HCT116 (cell line): ENCODE measurements around the gene FAM170B. TPM values are rescaled to one million over a fixed set of nuclear protein-coding genes. Genes with fewer than 3 reads are reported as not detected.

Experiments
- ATAC-seq: fragments of 200-7000 bp; cut with Tn5 transposase; 2 replicates; pipeline ENCODE4 v1.9.1; 2020; ENCODE audit warnings: mild to moderate bottlenecking, moderate library complexity
- BruUV-seq: library from RNA; stranded (reverse); fragments of 400-500 nt; replicated peaks from 2 replicates; lab custom pipeline; 2021; lab: Mats Ljungman, UMichigan
- CTCF ChIA-PET: fragments of 300-600 bp; sonication (Branson Sonifier 250); formaldehyde crosslinking; loops from one replicate; lab custom pipeline; 2021; ENCODE audit warnings: antibody characterized with exemption; lab: Charles Lee
- POLR2A ChIA-PET: fragments of 300-600, 350-600 bp; sonication (Branson Sonifier 250); formaldehyde crosslinking; loops from one replicate; lab custom pipeline; 2021; ENCODE audit warnings: antibody characterized with exemption; lab: Charles Lee
- RAD21 ChIA-PET, 2 experiments: fragments of 300-600 bp; sonication (Branson Sonifier 250); formaldehyde crosslinking; loops; one replicate each; lab custom pipeline; 2023; ENCODE audit warnings: low total read pairs in 2 of 2; ENCODE audit not compliant: uncharacterized antibody in 2 of 2, unreplicated experiment in 2 of 2, low non-redundant PET in 1 of 2; lab: Charles Lee
- DNase-seq: peaks from one replicate; pipeline ENCODE4 v3.0.0-alpha.2; 2010; ENCODE audit warnings: low read depth, low spot score
- H2AFZ ChIP-seq: fragments of 200-600 bp; shearing (Covaris generic), sonication (generic); 2 replicates; pipeline ENCODE4 v1.6.1; 2017; ENCODE audit warnings: low read depth, mixed run types, mixed read lengths, antibody characterized with exemption, low read length; ENCODE audit not compliant: poor library complexity, severe bottlenecking
- H3K27ac ChIP-seq: 2 replicates; pipeline ENCODE4 v1.5.1; 2012; ENCODE audit warnings: low read depth, low read length
- H3K27me3 ChIP-seq: fragments of 200-600 bp; sonication (generic); 2 replicates; pipeline ENCODE4 v1.6.1; 2016; ENCODE audit warnings: mixed run types, low read length, mixed read lengths; ENCODE audit not compliant: insufficient read depth
- H3K36me3 ChIP-seq, 2 experiments: fragments of 200-500 bp in 1 of 2; fragments of 200-600 bp in 1 of 2; sonication (Bioruptor generic) in 1 of 2; sonication (generic) in 1 of 2; 2 replicates each; pipeline versions ENCODE4 v1.5.1 to v1.6.1; 2014 to 2016; ENCODE audit warnings: low read length in 2 of 2, inconsistent platforms in 1 of 2, mixed read lengths in 1 of 2, mixed run types in 1 of 2; ENCODE audit not compliant: insufficient read depth in 2 of 2, control insufficient read depth in 1 of 2
- H3K4me1 ChIP-seq, 2 experiments: fragments of 200-600 bp in 1 of 2; sonication (generic) in 1 of 2; 2 replicates each; pipeline versions ENCODE4 v1.5.1 to v1.6.1; 2012 to 2017; ENCODE audit warnings: low read length in 2 of 2, inconsistent platforms in 1 of 2, mild to moderate bottlenecking in 1 of 2, mixed read lengths in 1 of 2, mixed run types in 1 of 2, moderate library complexity in 1 of 2; ENCODE audit not compliant: insufficient read depth in 2 of 2, control insufficient read depth in 1 of 2
- H3K4me2 ChIP-seq: fragments of 200-600 bp; sonication (generic); 2 replicates; pipeline ENCODE4 v1.6.1; 2017; ENCODE audit warnings: mixed run types, low read length, mixed read lengths
- H3K4me3 ChIP-seq, 2 experiments: fragments of 200-600 bp in 1 of 2; sonication (generic) in 1 of 2; replicated peaks in 1 of 2; 2 replicates each; pipeline ENCODE4 v1.5.1; 2011 to 2016; ENCODE audit warnings: low read length in 2 of 2, control low read depth in 1 of 2, low read depth in 1 of 2, mild to moderate bottlenecking in 1 of 2, mixed read lengths in 1 of 2, mixed run types in 1 of 2
- H3K79me2 ChIP-seq: fragments of 200-600 bp; sonication (generic); 2 replicates; pipeline ENCODE4 v1.6.1; 2017; ENCODE audit warnings: mild to moderate bottlenecking, mixed run types, low read length, moderate library complexity, mixed read lengths; ENCODE audit not compliant: insufficient read depth
- H3K9ac ChIP-seq: fragments of 200-600 bp; sonication (generic); 2 replicates; pipeline ENCODE4 v1.6.1; 2016; ENCODE audit warnings: low read length, mixed read lengths
- H3K9me2 ChIP-seq: fragments of 200-600 bp; sonication (generic), shearing (Covaris generic); 2 replicates; pipeline ENCODE4 v1.6.1; 2017; ENCODE audit warnings: mixed run types, mild to moderate bottlenecking, moderate library complexity; ENCODE audit not compliant: insufficient read depth
- H3K9me3 ChIP-seq, 2 experiments: fragments of 200-500 bp in 1 of 2; fragments of 200-600 bp in 1 of 2; sonication (Bioruptor generic) in 1 of 2; sonication (generic) in 1 of 2; 2 replicates each; pipeline ENCODE4 v1.6.1; 2014 to 2017; ENCODE audit warnings: low read length in 2 of 2, mixed read lengths in 2 of 2, inconsistent platforms in 1 of 2, low read depth in 1 of 2, mild to moderate bottlenecking in 1 of 2, mixed run types in 1 of 2, moderate library complexity in 1 of 2; ENCODE audit not compliant: control insufficient read depth in 1 of 2, insufficient read depth in 1 of 2
- H4K20me1 ChIP-seq: fragments of 200-600 bp; sonication (generic), shearing (Covaris generic); 2 replicates; pipeline ENCODE4 v1.6.1; 2017; ENCODE audit warnings: mixed run types, mild to moderate bottlenecking, moderate library complexity; ENCODE audit not compliant: insufficient read depth
- ATF3 ChIP-seq: IDR thresholded peaks from 2 replicates; pipeline ENCODE4 v1.6.1; 2012
- CEBPB ChIP-seq: IDR thresholded peaks from 2 replicates; pipeline ENCODE4 v1.6.1; 2012; ENCODE audit warnings: low read depth
- CTCF ChIP-seq, 3 experiments: fragments of 200-600 bp in 1 of 3; sonication (generic) in 1 of 3; IDR thresholded peaks in 2 of 3; conservative IDR thresholded peaks in 1 of 3; 2 replicates each; pipeline ENCODE4 v1.5.1; 2012 to 2017; ENCODE audit warnings: low read depth in 2 of 3, low read length in 2 of 3, antibody characterized with exemption in 1 of 3, borderline replicate concordance in 1 of 3, control low read depth in 1 of 3, mild to moderate bottlenecking in 1 of 3, mixed read lengths in 1 of 3, mixed run types in 1 of 3, moderate library complexity in 1 of 3; ENCODE audit not compliant: insufficient read depth in 1 of 3
- EGR1 ChIP-seq: IDR thresholded peaks from 2 replicates; pipeline ENCODE4 v1.6.1; 2012; ENCODE audit warnings: low read depth
- JUND ChIP-seq: IDR thresholded peaks from 2 replicates; pipeline ENCODE4 v1.6.1; 2012
- POLR2A ChIP-seq: IDR thresholded peaks from 2 replicates; pipeline ENCODE4 v1.7.0; 2011; ENCODE audit warnings: borderline replicate concordance; ENCODE audit not compliant: insufficient read depth, insufficient read length; ENCODE audit errors: extremely low read depth
- REST ChIP-seq: IDR thresholded peaks from 2 replicates; pipeline ENCODE4 v1.6.1; 2012; ENCODE audit warnings: low read depth
- SIN3A ChIP-seq: IDR thresholded peaks from 2 replicates; pipeline ENCODE4 v1.6.1; 2012; ENCODE audit warnings: low read depth
- SP1 ChIP-seq: IDR thresholded peaks from 2 replicates; pipeline ENCODE4 v1.6.1; 2012; ENCODE audit warnings: low read depth
- SRF ChIP-seq: IDR thresholded peaks from 2 replicates; pipeline ENCODE4 v1.6.1; 2012; ENCODE audit warnings: low read depth
- TCF7L2 ChIP-seq: IDR thresholded peaks from 2 replicates; pipeline ENCODE4 v1.7.0; 2011; ENCODE audit warnings: borderline replicate concordance, inconsistent platforms; ENCODE audit not compliant: insufficient read depth, insufficient read length; ENCODE audit errors: extremely low read depth
- ZNF274 ChIP-seq: fragments of 200-500 bp; sonication (Bioruptor generic); IDR thresholded peaks from 2 replicates; pipeline ENCODE4 v1.6.1; 2014; ENCODE audit warnings: mild to moderate bottlenecking, low read depth, low read length, inconsistent platforms
- intact Hi-C: fragments of 100-400 bp; cut with micrococcal nuclease; formaldehyde crosslinking; loops from 2 replicates; pipeline ENCODE4 v1.10.0; 2022
- total RNA-seq: library from RNA; stranded (reverse); gene quantifications from one replicate; pipeline ENCODE4 v1.2.1, GENCODE V29; 2021; ENCODE audit not compliant: unreplicated experiment

FAM170B gene
- total RNA-seq, 1 experiment from 2014 or later = not detected

GRCh38 chr10:49151481-49151880 is 17.7 kb upstream of the FAM170B start (continued):
- TF ChIP-seq REST (no peak), SIN3A (no peak), EGR1 (no peak), SRF (no peak), CEBPB (no peak), CTCF (IDR thresholded peaks at IDR 0.05 in 2 of 3, conservative IDR thresholded peaks at IDR 0.05 in 1 of 3; ENCODE audit: borderline replicate concordance in 1 of 3, insufficient read depth in 1 of 3, low read depth in 2 of 3, low read length in 2 of 3) (no peak)

- H2AFZ ChIP-seq = no peak overlapping the region
- H3K4me2 ChIP-seq = no peak overlapping the region
- H3K36me3 ChIP-seq = no peaks in the 10 kb centered on the region
- no peak for DNase-seq
- no peak overlapping the region for H3K9ac ChIP-seq
- no peak overlapping the region for H3K4me3 ChIP-seq
- intact Hi-C loops = no loop called here
- ATAC-seq = no peak
- no peaks in the 10 kb centered on the region for H3K79me2 ChIP-seq
- TF ChIP-seq REST (no peak), ZNF274 (no peak), TCF7L2 (no peak), JUND (no peak), CTCF (IDR thresholded peaks at IDR 0.05 in 2 of 3, conservative IDR thresholded peaks at IDR 0.05 in 1 of 3; ENCODE audit: borderline replicate concordance in 1 of 3, insufficient read depth in 1 of 3, low read depth in 2 of 3, low read length in 2 of 3) (no peak), CEBPB (no peak), SRF (no peak), POLR2A (no peak), SP1 (no peak), ATF3 (no peak)
- POLR2A ChIA-PET = no interaction called here
- H3K9me2 ChIP-seq = no peaks in the 10 kb centered on the region
- RAD21 ChIA-PET = no interaction called here
- no peaks in the 10 kb centered on the region for H4K20me1 ChIP-seq
- H3K9me3 ChIP-seq = no peaks in the 10 kb centered on the region
- BruUV-seq = no TSS peak
- CTCF ChIA-PET = interaction anchor here (0.7 kb wide), 1 partner anchor 13 kb away, joined by 3 read pairs; no protein-coding TSS in a partner anchor
- no peaks in the 10 kb centered on the region for H3K4me1 ChIP-seq
- peaks cover 66% of the 10 kb centered on the region for H3K27me3 ChIP-seq
- no peak overlapping the region for H3K27ac ChIP-seq
Measured at GRCh38 chr10:49151025-49151445, 17.2 kb upstream of the FAM170B start.
